Posterior vena cava (tissue), 2 donors: ENCODE results near the gene TESK1. TPM values are rescaled to one million over a fixed set of nuclear protein-coding genes. Genes with fewer than 3 reads are reported as not detected.
"Not testable (repeated sequence)": the region's sequence is repeated elsewhere in the genome, so short reads cannot be mapped to it uniquely, and the experiment has no call there.

Experiments
- DNase-seq: peaks from one replicate; pipeline ENCODE4 v3.0.0-alpha.2; 2020; ENCODE audit warnings: low spot score
- intact Hi-C, 2 donors: fragments of 100-400 bp; cut with DNase I; formaldehyde crosslinking; loops; one replicate each; pipeline versions ENCODE4 v1.14.1 to v1.14.2; 2022 to 2023
- total RNA-seq, 2 donors: library from RNA; stranded (reverse); fragmentation: NEBNext Ultra II Directional; extraction: Animal tissue kit (Norgen Biotek cat#: 25700); gene quantifications; one replicate each; pipeline ENCODE4 v1.2.1, GENCODE V29; 2021
- donor health status: DM: yes; HTN: yes; CAD: no.
- donor health status: DM: yes; HTN: yes; CAD: no.

TESK1 gene
- total RNA-seq, 2 donors from 2014 or later, result 50.8 to 61.1 TPM

GRCh38 chr9:35609001-35609819 is 4.1 kb downstream of the TESK1 start:
- intact Hi-C loops, result no loop called here
- no peak for DNase-seq

GRCh38 chr9:35609820-35610163 is 4.7 kb downstream of the TESK1 start:
- no peak for DNase-seq
- intact Hi-C loops, result loop anchor here in 1 of 2 donors (5.0 kb wide), 1 partner anchor 38 kb away; no protein-coding TSS in a partner anchor

- intact Hi-C loops, result loop anchor here in 1 of 2 donors (5.0 kb wide), 1 partner anchor 36 kb away; no protein-coding TSS in a partner anchor
- no peak for DNase-seq
Measured at GRCh38 chr9:35611230-35611797, 6.3 kb downstream of the TESK1 start.

GRCh38 chr9:35612066-35612465 is 7.0 kb downstream of the TESK1 start:
- intact Hi-C loops, result loop anchor here in 1 of 2 donors (5.0 kb wide), 1 partner anchor 35 kb away; no protein-coding TSS in a partner anchor
- DNase-seq, result not testable (repeated sequence)

- intact Hi-C loops, result loop anchor here in 1 of 2 donors (5.0 kb wide), 1 partner anchor 34 kb away; no protein-coding TSS in a partner anchor
- no peak for DNase-seq
Measured at GRCh38 chr9:35612843-35613242, 7.8 kb downstream of the TESK1 start.

GRCh38 chr9:35615981-35616680 is 11.1 kb downstream of the TESK1 start:
- intact Hi-C loops, result no loop called here
- DNase-seq, result no peak

- intact Hi-C loops, result no loop called here
- DNase-seq, result peak; percentile 94
Measured at GRCh38 chr9:35616681-35617459, 11.8 kb downstream of the TESK1 start.

- no peak for DNase-seq
- intact Hi-C loops, result no loop called here
Measured at GRCh38 chr9:35617548-35617947, 12.5 kb downstream of the TESK1 start.

- intact Hi-C loops, result no loop called here
- no peak for DNase-seq
Measured at GRCh38 chr9:35618325-35618727, 13.3 kb downstream of the TESK1 start, which contains the start of gene CD72. CD72 (minus strand) TSS chr9:35618413; CDS start chr9:35618303, 110 bp downstream.

- intact Hi-C loops, result no loop called here
- DNase-seq, result no peak
Measured at GRCh38 chr9:35618854-35619799, 14.1 kb downstream of the TESK1 start.

- intact Hi-C loops, result no loop called here
- DNase-seq, result no peak
Measured at GRCh38 chr9:35619800-35620158, 14.7 kb downstream of the TESK1 start.

GRCh38 chr9:35627575-35627974 is 22.5 kb downstream of the TESK1 start:
- DNase-seq, result no peak
- intact Hi-C loops, result no loop called here

GRCh38 chr9:35628389-35628991 is 23.4 kb downstream of the TESK1 start:
- intact Hi-C loops, result no loop called here

GRCh38 chr9:35629597-35629996 is 24.5 kb downstream of the TESK1 start:
- DNase-seq, result no peak
- intact Hi-C loops, result no loop called here

More at GRCh38 chr9:35628389-35628991, 23.4 kb downstream of the TESK1 start:
- DNase-seq, result no peak

- DNase-seq, result no peak
- intact Hi-C loops, result no loop called here
Measured at GRCh38 chr9:35635730-35636129, 30.7 kb downstream of the TESK1 start.

GRCh38 chr9:35636135-35636876 is 31.2 kb downstream of the TESK1 start:
- no peak for DNase-seq
- intact Hi-C loops, result no loop called here

- intact Hi-C loops, DNase-seq: not testable (repeated sequence)
Measured at GRCh38 chr9:35636877-35637246, 31.8 kb downstream of the TESK1 start.
